Kidney epithelial cell (primary cell): ENCODE data around the gene SIX5. TPM values are rescaled to one million over a fixed set of nuclear protein-coding genes. Genes with fewer than 3 reads are reported as not detected.
"Not testable (repeated sequence)": the region's sequence is repeated elsewhere in the genome, so short reads cannot be mapped to it uniquely, and the experiment has no call there.

Experiments
- DNase-seq: peaks from one replicate; pipeline ENCODE4 v3.0.0-alpha.2; 2010; ENCODE audit warnings: low read depth
- H3K27me3 ChIP-seq: 2 replicates; pipeline ENCODE4 v1.6.0; 2011; ENCODE audit warnings: low read length; ENCODE audit not compliant: control insufficient read depth, insufficient read depth
- H3K36me3 ChIP-seq: 2 replicates; pipeline ENCODE4 v1.5.1; 2011; ENCODE audit warnings: low read length; ENCODE audit not compliant: control insufficient read depth, insufficient read depth
- H3K4me3 ChIP-seq: 2 replicates; pipeline ENCODE4 v1.5.1; 2011; ENCODE audit warnings: low read depth, mild to moderate bottlenecking, control low read depth, low read length
- total RNA-seq: library from RNA; depleted of rRNA; stranded (reverse); fragments of >200 nt; gene quantifications from 2 replicates; pipeline ENCODE4 v1.2.3, GENCODE V29; 2015
- TF ChIP-seq, protein P1 (sequence below): IDR thresholded peaks from 2 replicates; pipeline ENCODE4 v1.5.1; 2011; ENCODE audit warnings: mild to moderate bottlenecking, moderate library complexity, low read length, control low read depth, inconsistent platforms; ENCODE audit not compliant: insufficient read depth, poor library complexity, severe bottlenecking

SIX5 gene
- total RNA-seq, 1 donor from 2014 or later, result 11.7 TPM

DNA sequence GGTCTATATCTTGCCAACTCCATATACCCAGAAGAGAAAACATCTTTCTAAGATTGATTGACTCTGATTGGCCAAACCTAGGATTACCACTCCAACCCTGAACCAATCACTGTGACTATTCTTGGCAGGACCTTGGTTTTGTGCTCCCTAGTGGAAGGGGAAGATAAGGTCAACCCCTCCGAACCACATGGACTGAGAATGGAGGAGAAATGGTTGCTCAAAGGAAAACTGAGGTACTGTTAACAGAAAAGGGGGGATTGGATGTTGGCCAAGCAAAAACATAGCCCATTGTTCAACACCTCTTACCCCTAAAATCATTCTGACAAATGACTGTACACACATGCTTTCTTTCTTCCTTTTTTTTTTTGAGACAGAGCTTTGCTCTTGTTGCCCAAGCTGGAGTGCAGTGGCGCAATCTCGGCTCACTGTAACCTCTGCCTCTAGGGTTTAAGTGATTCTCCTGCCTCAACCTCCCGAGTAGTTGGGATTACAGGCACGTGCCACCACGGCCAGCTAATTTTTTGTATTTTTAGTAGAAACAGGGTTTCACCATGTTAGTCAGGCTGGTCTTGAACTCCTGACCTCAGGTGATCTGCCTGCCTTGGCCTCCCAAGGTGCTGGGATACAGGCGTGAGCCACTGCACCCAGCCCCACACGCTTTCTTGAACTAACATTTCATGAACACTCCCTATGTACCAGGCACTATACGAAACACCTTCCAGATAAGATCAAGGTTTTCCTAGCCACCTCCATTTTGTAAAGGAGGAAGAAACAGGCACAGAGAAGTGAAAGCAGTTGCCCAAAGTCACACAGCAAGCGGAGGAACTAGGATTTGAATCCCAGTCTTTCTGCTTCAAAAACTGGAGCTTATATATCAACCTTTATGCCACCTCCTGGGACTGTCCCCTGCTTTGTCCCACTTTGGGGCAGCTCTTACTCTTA, 29.3 kb downstream of the SIX5 start:
- Histone ChIP-seq H3K27me3 (no peaks in the 10 kb centered on the region), H3K4me3 (no peak overlapping the region), H3K36me3 (no peaks in the 10 kb centered on the region)
- TF ChIP-seq, protein P1, sequence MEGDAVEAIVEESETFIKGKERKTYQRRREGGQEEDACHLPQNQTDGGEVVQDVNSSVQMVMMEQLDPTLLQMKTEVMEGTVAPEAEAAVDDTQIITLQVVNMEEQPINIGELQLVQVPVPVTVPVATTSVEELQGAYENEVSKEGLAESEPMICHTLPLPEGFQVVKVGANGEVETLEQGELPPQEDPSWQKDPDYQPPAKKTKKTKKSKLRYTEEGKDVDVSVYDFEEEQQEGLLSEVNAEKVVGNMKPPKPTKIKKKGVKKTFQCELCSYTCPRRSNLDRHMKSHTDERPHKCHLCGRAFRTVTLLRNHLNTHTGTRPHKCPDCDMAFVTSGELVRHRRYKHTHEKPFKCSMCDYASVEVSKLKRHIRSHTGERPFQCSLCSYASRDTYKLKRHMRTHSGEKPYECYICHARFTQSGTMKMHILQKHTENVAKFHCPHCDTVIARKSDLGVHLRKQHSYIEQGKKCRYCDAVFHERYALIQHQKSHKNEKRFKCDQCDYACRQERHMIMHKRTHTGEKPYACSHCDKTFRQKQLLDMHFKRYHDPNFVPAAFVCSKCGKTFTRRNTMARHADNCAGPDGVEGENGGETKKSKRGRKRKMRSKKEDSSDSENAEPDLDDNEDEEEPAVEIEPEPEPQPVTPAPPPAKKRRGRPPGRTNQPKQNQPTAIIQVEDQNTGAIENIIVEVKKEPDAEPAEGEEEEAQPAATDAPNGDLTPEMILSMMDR, result no peak
- DNase-seq, result no peak

DNA sequence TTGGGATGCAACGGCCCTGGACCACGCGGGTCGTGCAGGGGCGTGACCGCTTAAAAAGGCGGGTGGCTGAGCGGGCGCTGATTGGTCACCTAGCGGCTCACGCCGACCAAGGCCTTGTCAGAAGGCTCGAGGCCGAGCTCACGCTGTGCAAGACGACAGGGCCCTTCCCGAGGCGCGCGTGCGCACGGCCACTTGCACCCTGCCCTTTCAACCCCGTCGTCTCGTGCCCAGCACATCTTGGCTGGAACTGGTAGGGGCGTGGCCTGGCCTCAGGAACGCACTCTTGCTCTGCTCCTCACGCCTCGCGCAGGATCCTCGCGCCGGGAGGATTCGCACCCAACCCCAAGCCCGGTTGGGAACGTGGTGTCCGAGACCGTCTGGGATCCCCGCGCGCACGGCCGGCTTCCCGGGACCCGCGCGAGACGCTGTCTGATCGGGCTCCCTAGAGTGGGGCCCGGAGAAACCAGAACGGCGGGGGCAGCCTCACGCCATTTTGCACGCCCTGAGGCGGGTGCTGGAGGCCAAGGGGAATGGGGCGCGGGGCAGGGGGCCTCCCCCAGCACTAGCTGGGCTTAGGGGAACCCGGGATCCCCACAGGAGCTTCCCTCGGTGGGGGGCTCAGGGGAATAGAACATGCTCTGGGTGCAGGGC, 35.8 kb downstream of the SIX5 start, which contains the start of gene MEIOSIN:
Gene MEIOSIN, plus strand, starts transcription at position 280 of the 651 bp plus-strand sequence. CDS start 1,938 bp downstream, outside the sequence.
- Histone ChIP-seq H3K27me3 (no peaks in the 10 kb centered on the region), H3K36me3 (no peaks in the 10 kb centered on the region), H3K4me3 (no peak within 1 kb of the TSS)
- TF ChIP-seq, protein P1, result no peak
- no peak for DNase-seq

DNA sequence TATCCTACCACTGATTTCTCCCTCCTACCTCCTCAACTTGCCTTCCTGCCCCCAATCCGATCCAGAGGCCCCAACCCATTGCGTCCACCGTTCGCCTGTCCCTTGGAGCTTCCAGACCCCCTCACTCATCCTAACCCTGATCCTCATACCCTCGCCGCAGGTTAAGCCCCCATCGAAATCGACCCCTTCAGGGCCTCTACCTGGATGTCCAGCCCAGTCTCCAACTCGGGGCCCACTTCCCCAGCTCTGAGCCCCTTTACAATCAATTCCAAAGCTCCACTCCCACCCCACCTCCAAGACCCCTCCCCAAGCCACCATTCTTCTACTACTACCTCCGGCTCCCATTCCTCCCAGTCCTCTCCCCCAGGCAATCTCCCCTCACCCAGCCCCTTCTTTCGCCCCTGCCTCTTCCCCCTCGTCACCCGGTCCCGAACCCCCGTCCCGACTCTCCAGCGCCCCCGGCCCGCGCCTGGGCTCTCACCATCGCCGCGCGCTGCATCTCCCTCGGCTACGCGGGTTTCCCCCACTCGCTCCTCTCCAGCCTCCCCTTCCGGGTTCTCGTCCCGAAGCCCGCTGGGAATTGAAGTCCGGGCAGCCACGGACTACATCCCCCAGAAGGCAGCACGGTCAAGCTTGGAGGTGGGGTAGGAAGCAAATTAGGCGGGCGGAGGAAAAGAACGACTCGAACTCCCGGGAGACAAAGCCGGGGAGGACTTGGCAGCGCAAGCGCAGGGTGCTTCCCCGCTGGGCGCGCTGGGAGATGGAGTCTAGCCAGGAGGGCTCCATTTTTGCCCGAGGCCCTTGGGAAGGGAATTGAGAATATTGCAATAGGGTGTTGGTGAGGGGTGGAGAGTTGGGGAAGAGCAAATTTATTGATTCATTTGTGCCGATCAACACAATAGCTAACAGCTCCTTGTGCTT, 38.4 kb downstream of the SIX5 start, which contains the start of gene FBXO46:
Gene FBXO46, minus strand, starts transcription at position 529 of the 921 bp plus-strand sequence. CDS start 17,401 bp downstream, outside the sequence.
- DNase-seq, result peak; percentile 95
- Histone ChIP-seq H3K36me3 (no peaks in the 10 kb centered on the region), H3K27me3 (no peaks in the 10 kb centered on the region), H3K4me3 (peak within 1 kb of the TSS; percentile 92)
- TF ChIP-seq, protein P1, result peak; percentile 45

DNA sequence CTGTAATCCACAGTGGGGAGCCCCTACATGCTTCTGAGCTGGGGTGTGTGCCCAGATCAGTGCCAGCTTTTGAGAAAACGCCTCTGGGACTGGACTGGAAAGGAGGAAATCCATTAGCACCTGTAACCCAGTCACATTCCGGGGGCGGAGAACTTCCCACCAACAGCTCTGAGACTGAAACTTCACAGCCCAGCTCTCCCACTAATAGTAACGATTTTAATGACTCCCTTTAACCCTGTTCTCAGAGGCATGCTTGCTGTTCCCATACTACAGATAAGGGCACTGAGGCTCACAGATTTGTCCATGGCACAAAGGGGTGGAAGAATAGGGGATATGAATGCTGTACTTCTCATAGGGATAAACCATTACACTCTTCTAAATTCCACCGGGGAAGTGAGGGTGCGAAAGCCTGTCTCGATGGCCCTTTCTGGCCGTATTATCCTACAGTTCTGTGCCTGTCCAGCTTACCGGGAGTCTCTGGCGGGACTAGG, 39.2 kb downstream of the SIX5 start:
- Histone ChIP-seq H3K36me3 (no peaks in the 10 kb centered on the region), H3K27me3 (no peaks in the 10 kb centered on the region), H3K4me3 (peak overlapping the region; percentile 92)
- DNase-seq, result no peak
- TF ChIP-seq, protein P1, result no peak

DNA sequence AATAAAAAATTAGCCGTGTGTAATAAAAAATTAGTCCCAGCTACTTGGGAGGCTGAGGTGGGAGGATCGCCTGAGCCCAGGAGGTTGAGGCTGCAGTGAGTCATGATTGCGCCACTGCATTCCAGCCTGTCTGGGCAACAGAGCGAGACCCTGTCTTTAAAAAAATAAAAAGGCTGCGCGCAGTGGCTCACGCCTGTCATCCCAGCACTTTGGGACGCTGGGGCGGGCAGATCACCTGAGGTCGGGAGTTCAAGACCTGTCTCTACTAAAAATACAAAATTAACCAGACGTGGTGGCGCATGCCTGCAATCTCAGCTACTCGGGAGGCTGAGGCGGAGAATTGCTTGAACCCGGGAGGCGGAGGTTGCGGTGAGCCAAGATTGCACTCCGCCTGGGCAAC, 40.4 kb downstream of the SIX5 start:
- not testable (repeated sequence) for H3K4me3 ChIP-seq, H3K27me3 ChIP-seq, DNase-seq, H3K36me3 ChIP-seq

DNA sequence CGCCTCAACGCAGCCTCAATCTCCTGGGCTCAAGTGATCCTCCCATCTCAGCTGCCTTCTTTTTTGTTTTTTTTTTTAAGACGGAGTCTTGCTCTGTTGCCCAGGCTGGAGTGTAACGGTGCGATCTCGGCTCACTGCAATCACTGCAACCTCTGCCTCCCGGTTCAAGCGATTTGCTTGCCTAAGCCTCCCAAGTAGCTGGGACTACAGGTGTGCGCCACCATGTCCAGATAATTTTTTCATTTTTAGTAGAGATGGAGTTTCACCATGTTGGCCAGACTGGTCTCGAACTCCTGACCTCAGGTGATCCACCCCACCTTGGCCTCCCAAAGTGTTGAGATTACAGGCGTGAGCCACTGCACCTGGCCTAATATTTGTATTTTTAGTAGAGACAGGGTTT, 49.0 kb downstream of the SIX5 start:
- H3K36me3 ChIP-seq, H3K4me3 ChIP-seq, H3K27me3 ChIP-seq, DNase-seq: not testable (repeated sequence)
